ENCODE results near the gene CTSV.
"Not testable (repeated sequence)": the region's sequence is repeated elsewhere in the genome, so short reads cannot be mapped to it uniquely, and the experiment has no call there.

The CTSV gene

DNA sequence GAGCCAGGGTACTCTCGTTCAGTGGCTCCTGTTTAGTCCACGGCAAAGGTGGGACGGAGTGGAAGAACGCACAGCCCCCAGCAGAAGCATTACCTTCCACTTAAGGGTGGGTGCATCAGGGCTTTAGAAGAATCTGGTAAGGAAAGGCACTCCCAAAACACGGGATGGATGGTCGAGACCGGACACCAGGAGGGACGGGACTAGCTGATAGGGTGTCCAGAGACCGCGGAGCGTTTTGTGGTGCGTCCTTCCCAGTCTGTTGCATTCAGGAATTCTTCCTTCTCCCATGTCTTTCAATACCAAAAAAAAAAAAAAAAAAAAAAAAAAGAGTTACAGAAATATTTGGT, 545 bp upstream of the CTSV start:
- DNase-seq, result no peak

- not testable (repeated sequence) for DNase-seq
Observed at GRCh38 chr9:97023505-97023904, 15.4 kb downstream of the CTSV start.

- DNase-seq, result peak; percentile 58
Observed at GRCh38 chr9:97013151-97014132, 25.5 kb downstream of the CTSV start.

DNA sequence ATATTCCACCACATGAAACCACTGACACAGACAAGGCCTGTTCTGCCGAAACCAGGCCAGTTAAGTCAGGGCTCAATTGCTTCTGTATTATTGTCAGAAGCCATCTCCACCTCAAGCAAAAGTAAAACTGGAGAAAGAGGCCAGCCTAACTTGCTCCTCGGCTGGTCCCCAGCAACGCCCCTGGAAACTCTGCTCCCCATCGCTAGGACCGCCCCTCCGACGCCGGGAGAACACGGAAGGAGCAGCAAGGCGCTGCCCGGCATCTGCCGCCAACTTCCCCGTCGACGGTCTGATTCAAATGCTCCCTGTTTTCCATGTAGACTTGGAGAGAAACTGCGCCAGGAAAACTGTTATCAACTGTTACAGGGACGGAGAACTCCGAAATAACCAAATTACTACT, 26.3 kb downstream of the CTSV start:
- DNase-seq, result not testable (repeated sequence)

DNA sequence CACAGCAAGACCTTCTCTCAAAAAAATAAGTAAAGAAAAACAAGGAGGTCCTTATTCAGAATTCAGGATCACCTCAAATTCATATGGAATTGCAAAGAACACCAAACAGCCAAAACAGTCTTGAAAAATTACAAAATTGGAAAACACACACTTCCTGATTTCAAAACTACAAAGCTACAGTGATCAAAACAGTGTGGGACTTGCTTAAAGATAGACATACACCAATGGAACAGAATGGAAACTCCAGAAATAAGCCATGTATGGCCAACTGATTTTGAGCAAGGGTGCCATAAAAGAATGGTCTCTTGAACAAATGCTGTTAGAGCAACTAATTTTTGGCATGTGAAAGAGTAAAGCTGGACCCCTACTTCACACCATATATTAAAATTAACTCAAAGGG, 36.7 kb downstream of the CTSV start:
- DNase-seq, result not testable (repeated sequence)

DNA sequence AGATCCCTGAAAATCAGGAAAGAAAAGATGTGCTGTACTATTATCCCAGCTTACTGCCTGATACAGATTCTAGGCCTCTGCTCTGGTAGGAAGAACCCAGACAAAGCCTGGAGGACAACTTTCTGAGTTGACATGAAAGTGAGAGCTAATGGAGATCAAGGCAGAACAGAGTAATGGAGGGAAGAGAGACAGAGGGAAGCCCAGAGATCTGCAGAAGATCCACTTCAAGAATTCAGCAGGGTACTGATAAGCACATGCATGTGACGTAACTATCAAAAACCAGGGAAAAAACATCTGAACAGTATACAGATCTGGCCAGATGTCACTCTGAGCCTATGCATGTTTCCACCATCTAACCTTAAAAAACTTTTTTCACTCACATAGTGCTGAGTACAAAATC, 37.6 kb downstream of the CTSV start:
- DNase-seq, result not testable (repeated sequence)

- not testable (repeated sequence) for DNase-seq
Observed at GRCh38 chr9:97000139-97000787, 38.7 kb downstream of the CTSV start.

DNA sequence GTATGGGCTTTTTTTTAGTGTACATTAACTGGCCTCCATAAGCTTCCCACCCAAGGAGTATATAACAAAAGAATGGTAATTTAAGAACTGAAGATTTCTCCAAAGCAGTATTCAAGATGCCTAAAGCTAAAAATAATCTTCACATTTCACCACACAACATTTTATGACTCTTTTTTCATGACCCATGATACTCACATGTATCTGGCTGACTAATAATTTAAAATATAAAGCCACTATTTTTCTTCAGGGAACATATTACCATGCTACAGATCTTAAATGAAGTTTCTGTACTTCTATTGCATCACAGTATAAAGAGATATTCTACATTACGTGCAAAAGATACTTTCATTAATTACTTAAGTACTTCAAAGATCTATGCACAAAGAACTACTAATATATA, 39.2 kb downstream of the CTSV start:
- DNase-seq, result not testable (repeated sequence)

DNA sequence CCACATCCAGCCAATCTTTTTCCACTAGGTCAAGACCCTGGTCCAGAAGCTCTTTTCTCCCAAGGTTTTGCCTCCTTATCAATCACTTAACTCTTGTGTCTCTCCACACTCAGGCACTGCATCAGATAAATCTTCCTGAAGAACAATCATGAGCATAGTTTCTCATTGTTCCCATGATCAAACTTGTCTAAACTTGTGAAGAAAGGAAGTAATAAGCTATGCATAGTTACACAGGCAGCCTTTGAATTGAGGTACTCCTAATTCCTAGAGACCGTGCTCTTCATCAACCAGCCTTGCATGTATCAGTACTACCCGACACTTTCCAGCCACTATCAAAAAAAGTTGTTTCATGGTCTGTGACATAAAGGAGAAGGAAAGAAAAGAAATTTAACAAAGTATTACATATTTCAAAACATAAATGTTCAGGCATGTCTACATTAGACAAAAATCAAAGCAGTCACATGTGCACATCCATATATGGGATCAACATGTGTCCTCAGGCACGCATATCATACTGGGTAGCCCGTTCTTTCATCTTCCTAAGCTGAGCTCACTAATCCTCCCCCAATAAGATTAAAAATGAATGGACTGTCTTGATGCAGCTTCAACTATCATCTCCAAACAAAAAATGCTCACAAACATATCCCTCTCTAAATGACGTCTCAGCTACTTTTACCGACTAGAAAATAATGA, 41.8 kb downstream of the CTSV start:
- not testable (repeated sequence) for DNase-seq

- DNase-seq, result not testable (repeated sequence)
Observed at GRCh38 chr9:96994531-96995016, 44.4 kb downstream of the CTSV start.

DNA sequence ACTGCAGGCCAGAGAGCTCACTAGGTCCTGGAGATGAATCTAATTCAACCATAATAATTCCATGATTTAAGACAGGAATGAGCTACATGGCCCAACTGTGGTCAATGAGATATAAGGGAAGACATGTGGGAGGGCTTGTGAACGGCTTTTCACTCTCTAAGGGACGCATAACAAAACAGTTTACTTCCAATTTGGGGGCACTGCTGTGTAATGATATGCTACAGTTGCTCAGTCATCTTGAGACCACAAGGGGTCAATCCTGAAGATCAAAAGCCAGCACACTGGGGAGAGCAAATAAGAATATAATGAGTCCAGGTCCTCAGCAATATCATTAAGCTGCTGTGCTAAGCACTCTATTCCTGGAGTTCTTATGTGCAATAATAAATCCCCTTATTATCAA, 46.6 kb downstream of the CTSV start:
- DNase-seq, result not testable (repeated sequence)

GRCh38 chr9:96989747-96990318, 49.1 kb downstream of the CTSV start:
- DNase-seq, result not testable (repeated sequence)

DNA sequence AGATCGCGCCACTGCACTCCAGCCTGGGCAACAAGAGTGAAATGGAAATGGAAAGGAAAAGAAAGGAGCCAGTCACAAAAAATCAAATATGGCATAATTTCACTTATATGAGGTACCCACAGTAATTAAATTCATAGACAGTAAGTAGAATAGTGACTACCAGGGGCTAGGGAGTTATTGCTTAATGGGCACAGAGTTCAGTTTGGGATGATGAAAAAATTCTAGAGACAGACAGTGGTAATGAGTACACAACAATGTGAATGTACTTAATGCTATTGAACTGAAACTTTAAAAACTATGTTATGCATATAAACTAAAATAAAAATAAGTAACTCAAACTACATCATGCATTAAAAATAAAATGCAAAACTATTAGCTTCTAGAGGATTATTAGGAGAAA, 54.1 kb downstream of the CTSV start:
- DNase-seq, result not testable (repeated sequence)

- DNase-seq, result not testable (repeated sequence)
Observed at GRCh38 chr9:96984139-96984538, 54.8 kb downstream of the CTSV start.

DNA sequence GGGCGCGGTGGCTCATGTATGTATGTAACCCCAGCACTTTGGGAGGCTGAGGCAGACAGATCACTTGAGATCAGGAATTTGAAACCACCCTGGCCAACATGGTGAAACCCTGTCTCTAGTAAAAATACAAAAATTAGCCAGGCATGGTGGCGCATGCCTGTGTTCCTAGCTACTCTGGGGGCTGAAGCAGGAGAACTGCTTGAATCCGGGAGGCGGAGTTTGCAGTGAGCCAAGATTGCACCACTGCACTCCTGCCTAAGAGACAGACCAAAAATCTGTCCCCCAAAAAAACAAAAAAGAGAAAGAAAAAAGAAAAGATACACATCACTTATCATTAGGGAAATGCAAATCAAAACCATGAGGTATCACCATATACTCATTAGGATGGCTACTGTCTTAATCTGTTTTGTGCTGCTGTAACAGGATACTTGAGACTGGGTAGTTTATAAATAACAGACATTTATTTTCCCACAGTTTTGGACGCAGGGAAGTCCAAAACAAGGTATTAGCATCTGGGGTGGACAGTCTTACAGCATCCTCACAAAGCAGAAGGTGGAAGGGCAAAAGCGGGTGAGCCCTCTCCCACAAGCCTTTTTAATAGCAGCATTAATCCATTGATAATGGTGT, 55.3 kb downstream of the CTSV start:
- not testable (repeated sequence) for DNase-seq
